ENCODE measurements around the gene PCID2. TPM values are rescaled to one million over a fixed set of nuclear protein-coding genes. Genes with fewer than 3 reads are reported as not detected.
"Not testable (repeated sequence)": the region's sequence is repeated elsewhere in the genome, so short reads cannot be mapped to it uniquely, and the experiment has no call there.

Gene PCID2
- 60.9 and 76.2 TPM in 2 replicates for total RNA-seq (2014; rRNA removed; shearing (Covaris generic); ENCODE audit: low replicate concordance)

GRCh38 chr13:113208421-113209335 is at the start of gene PCID2:
Gene PCID2, minus strand, starts transcription at chr13:113208669. Its CDS starts 35 bp downstream, at chr13:113208634.
- in situ Hi-C loops (cut with HindIII; ENCODE audit: low pct_unique_long_range_greater_than_20kb, low sequenced_read_pairs) = no loop called here
- DNase-seq (ENCODE audit: low read depth) = peak; percentile 92

- in situ Hi-C loops (cut with HindIII; ENCODE audit: low pct_unique_long_range_greater_than_20kb, low sequenced_read_pairs) = not testable (repeated sequence)
Measured at GRCh38 chr13:113257908-113258307, 49.4 kb upstream of the PCID2 start.

GRCh38 chr13:113252516-113253095 is 44.1 kb upstream of the PCID2 start:
- in situ Hi-C loops (cut with HindIII; ENCODE audit: low pct_unique_long_range_greater_than_20kb, low sequenced_read_pairs) = no loop called here
- no peak for DNase-seq (ENCODE audit: low read depth)

More at GRCh38 chr13:113257908-113258307, 49.4 kb upstream of the PCID2 start:
- not testable (repeated sequence) for DNase-seq (ENCODE audit: low read depth)

GRCh38 chr13:113245849-113246796 is 37.7 kb upstream of the PCID2 start:
- DNase-seq (ENCODE audit: low read depth) = peak; percentile 25
- in situ Hi-C loops (cut with HindIII; ENCODE audit: low pct_unique_long_range_greater_than_20kb, low sequenced_read_pairs) = no loop called here

GRCh38 chr13:113243847-113244246 is 35.4 kb upstream of the PCID2 start:
- in situ Hi-C loops (cut with HindIII; ENCODE audit: low pct_unique_long_range_greater_than_20kb, low sequenced_read_pairs) = no loop called here
- DNase-seq (ENCODE audit: low read depth) = no peak

GRCh38 chr13:113241623-113242022 is 33.2 kb upstream of the PCID2 start:
- DNase-seq (ENCODE audit: low read depth); in situ Hi-C loops (cut with HindIII; ENCODE audit: low pct_unique_long_range_greater_than_20kb, low sequenced_read_pairs): not testable (repeated sequence)

GRCh38 chr13:113239986-113240385 is 31.5 kb upstream of the PCID2 start:
- in situ Hi-C loops (cut with HindIII; ENCODE audit: low pct_unique_long_range_greater_than_20kb, low sequenced_read_pairs) = no loop called here
- DNase-seq (ENCODE audit: low read depth) = no peak

- no peak for DNase-seq (ENCODE audit: low read depth)
- in situ Hi-C loops (cut with HindIII; ENCODE audit: low pct_unique_long_range_greater_than_20kb, low sequenced_read_pairs) = no loop called here
Measured at GRCh38 chr13:113239357-113239756, 30.9 kb upstream of the PCID2 start.

GRCh38 chr13:113238536-113238935 is 30.1 kb upstream of the PCID2 start:
- DNase-seq (ENCODE audit: low read depth) = no peak
- in situ Hi-C loops (cut with HindIII; ENCODE audit: low pct_unique_long_range_greater_than_20kb, low sequenced_read_pairs) = no loop called here

GRCh38 chr13:113233101-113233500 is 24.6 kb upstream of the PCID2 start:
- DNase-seq (ENCODE audit: low read depth) = no peak
- in situ Hi-C loops (cut with HindIII; ENCODE audit: low pct_unique_long_range_greater_than_20kb, low sequenced_read_pairs) = no loop called here

GRCh38 chr13:113232208-113233003 is 23.9 kb upstream of the PCID2 start:
- no peak for DNase-seq (ENCODE audit: low read depth)
- in situ Hi-C loops (cut with HindIII; ENCODE audit: low pct_unique_long_range_greater_than_20kb, low sequenced_read_pairs) = no loop called here

- in situ Hi-C loops (cut with HindIII; ENCODE audit: low pct_unique_long_range_greater_than_20kb, low sequenced_read_pairs) = no loop called here
- DNase-seq (ENCODE audit: low read depth) = no peak
Measured at GRCh38 chr13:113231306-113232207, 23.1 kb upstream of the PCID2 start.

GRCh38 chr13:113229791-113230190 is 21.3 kb upstream of the PCID2 start:
- in situ Hi-C loops (cut with HindIII; ENCODE audit: low pct_unique_long_range_greater_than_20kb, low sequenced_read_pairs) = no loop called here
- no peak for DNase-seq (ENCODE audit: low read depth)

- in situ Hi-C loops (cut with HindIII; ENCODE audit: low pct_unique_long_range_greater_than_20kb, low sequenced_read_pairs) = no loop called here
Measured at GRCh38 chr13:113229161-113229560, 20.7 kb upstream of the PCID2 start.

GRCh38 chr13:113226873-113227450 is 18.5 kb upstream of the PCID2 start:
- in situ Hi-C loops (cut with HindIII; ENCODE audit: low pct_unique_long_range_greater_than_20kb, low sequenced_read_pairs) = no loop called here
- DNase-seq (ENCODE audit: low read depth) = no peak

More at GRCh38 chr13:113229161-113229560, 20.7 kb upstream of the PCID2 start:
- no peak for DNase-seq (ENCODE audit: low read depth)

- DNase-seq (ENCODE audit: low read depth) = no peak
- in situ Hi-C loops (cut with HindIII; ENCODE audit: low pct_unique_long_range_greater_than_20kb, low sequenced_read_pairs) = no loop called here
Measured at GRCh38 chr13:113225515-113225914, 17.0 kb upstream of the PCID2 start.

All from Caki2 (cell line).